Right lobe of liver (tissue), 4 donors: ENCODE results near the gene LDLRAD1.

Experiments
- POLR2A ChIP-seq: fragments of 450-650 bp; IDR thresholded peaks from one replicate; pipeline ENCODE4 v1.6.1; 2017; ENCODE audit warnings: antibody characterized with exemption, mild to moderate bottlenecking
- TF ChIP-seq, protein P1 (sequence below), 4 donors: fragments of 200-600 bp in 3 of 4; fragments of 450-650 bp in 1 of 4; IDR thresholded peaks; one replicate each; pipeline versions ENCODE4 v1.5.1 to v1.8.0; 2016 to 2022; ENCODE audit warnings: antibody characterized with exemption in 4 of 4, mild to moderate bottlenecking in 2 of 4
- donor health status: DM: no; HTN: no; CAD: no.
- donor health status: DM: no; HTN: no; CAD: no.
- donor health status: DM: no; HTN: yes; CAD: no.

DNA sequence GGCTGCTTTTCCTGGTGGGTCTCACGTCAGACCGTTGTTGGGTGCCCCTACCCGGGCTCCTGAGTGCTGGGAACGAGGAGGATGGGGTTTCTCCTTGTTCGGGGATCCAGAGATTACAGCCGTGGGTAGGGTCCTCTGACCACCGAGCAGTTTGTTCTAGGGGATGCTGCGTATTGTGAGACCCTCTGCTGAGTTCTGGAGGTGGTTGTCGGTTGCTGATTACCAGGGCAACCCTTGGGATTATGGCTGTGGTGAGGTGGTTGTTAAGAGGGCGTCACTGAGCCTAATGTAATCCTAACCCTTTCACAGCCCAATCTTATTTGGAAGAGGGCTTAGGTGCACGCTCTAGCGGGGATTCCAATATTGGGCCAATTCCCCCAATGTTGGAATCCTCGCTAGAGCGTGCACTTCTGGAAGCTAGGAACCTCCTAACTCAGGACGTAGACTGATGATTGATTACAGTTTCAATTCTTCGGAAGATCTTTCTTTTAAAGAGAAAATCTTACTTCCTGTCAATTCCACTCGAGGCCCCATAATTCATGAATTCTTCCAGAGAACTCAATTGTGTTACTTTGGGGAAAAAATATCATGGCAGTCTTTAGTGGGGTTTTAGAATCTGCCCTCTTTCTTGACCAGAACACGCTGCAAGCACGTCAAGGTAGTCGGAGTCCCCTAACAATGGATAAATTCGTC lies 35.9 kb upstream of the LDLRAD1 start:
- TF ChIP-seq, protein P1, sequence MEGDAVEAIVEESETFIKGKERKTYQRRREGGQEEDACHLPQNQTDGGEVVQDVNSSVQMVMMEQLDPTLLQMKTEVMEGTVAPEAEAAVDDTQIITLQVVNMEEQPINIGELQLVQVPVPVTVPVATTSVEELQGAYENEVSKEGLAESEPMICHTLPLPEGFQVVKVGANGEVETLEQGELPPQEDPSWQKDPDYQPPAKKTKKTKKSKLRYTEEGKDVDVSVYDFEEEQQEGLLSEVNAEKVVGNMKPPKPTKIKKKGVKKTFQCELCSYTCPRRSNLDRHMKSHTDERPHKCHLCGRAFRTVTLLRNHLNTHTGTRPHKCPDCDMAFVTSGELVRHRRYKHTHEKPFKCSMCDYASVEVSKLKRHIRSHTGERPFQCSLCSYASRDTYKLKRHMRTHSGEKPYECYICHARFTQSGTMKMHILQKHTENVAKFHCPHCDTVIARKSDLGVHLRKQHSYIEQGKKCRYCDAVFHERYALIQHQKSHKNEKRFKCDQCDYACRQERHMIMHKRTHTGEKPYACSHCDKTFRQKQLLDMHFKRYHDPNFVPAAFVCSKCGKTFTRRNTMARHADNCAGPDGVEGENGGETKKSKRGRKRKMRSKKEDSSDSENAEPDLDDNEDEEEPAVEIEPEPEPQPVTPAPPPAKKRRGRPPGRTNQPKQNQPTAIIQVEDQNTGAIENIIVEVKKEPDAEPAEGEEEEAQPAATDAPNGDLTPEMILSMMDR (IDR thresholded peaks at IDR 0.05) = no peak
- TF ChIP-seq POLR2A = no peak
